SJSA1 (cell line): ENCODE data around the gene UBASH3B. TPM values are rescaled to one million over a fixed set of nuclear protein-coding genes. Genes with fewer than 3 reads are reported as not detected.

ENCODE experiments used
- DNase-seq, 2 experiments: peaks; one replicate each; pipeline ENCODE4 v3.0.0-alpha.2; 2015 to 2020; ENCODE audit warnings: low spot score in 2 of 2, low read depth in 1 of 2
- H3K27ac ChIP-seq: fragments of 250-450 bp; sonication (Bioruptor Pico); 2 replicates; pipeline ENCODE4 v1.5.1; 2020; ENCODE audit warnings: mild to moderate bottlenecking, moderate library complexity
- H3K27me3 ChIP-seq: fragments of 250-450 bp; sonication (Bioruptor Pico); replicated peaks from 2 replicates; pipeline ENCODE4 v1.5.1; 2020; ENCODE audit warnings: mild to moderate bottlenecking, moderate library complexity
- H3K36me3 ChIP-seq: fragments of 250-450 bp; sonication (Bioruptor Pico); 2 replicates; pipeline ENCODE4 v1.5.1; 2020; ENCODE audit warnings: mild to moderate bottlenecking
- H3K4me1 ChIP-seq: fragments of 250-450 bp; sonication (Bioruptor Pico); replicated peaks from 2 replicates; pipeline ENCODE4 v1.6.1; 2021; ENCODE audit warnings: mild to moderate bottlenecking
- H3K4me3 ChIP-seq: fragments of 250-450 bp; sonication (Bioruptor Pico); 2 replicates; pipeline ENCODE4 v1.5.1; 2020; ENCODE audit warnings: mild to moderate bottlenecking
- H3K9me3 ChIP-seq: fragments of 250-450 bp; sonication (Bioruptor Pico); replicated peaks from 2 replicates; pipeline ENCODE4 v1.5.1; 2020; ENCODE audit warnings: mild to moderate bottlenecking
- total RNA-seq: library from RNA; depleted of rRNA; stranded (reverse); fragments of >200 nt; shearing (Covaris generic); gene quantifications from 2 replicates; pipeline ENCODE4 v1.2.3, GENCODE V29; 2014

UBASH3B gene
- total RNA-seq, 1 experiment from 2014 or later: 4.0 TPM

- Histone ChIP-seq H3K27ac (no peak overlapping the region), H3K4me1 (no peaks in the 10 kb centered on the region), H3K9me3 (no peaks in the 10 kb centered on the region), H3K36me3 (no peaks in the 10 kb centered on the region), H3K27me3 (no peaks in the 10 kb centered on the region), H3K4me3 (no peak overlapping the region)
- DNase-seq: no peak
Observed at GRCh38 chr11:122758339-122758738, 102.8 kb downstream of the UBASH3B start.

GRCh38 chr11:122758974-122759373 is 103.5 kb downstream of the UBASH3B start:
- Histone ChIP-seq H3K27me3 (no peaks in the 10 kb centered on the region), H3K4me1 (no peaks in the 10 kb centered on the region), H3K9me3 (no peaks in the 10 kb centered on the region), H3K27ac (no peak overlapping the region), H3K36me3 (no peaks in the 10 kb centered on the region), H3K4me3 (no peak overlapping the region)
- no peak for DNase-seq

GRCh38 chr11:122763108-122763507 is 107.6 kb downstream of the UBASH3B start:
- Histone ChIP-seq H3K9me3 (no peaks in the 10 kb centered on the region), H3K36me3 (no peaks in the 10 kb centered on the region), H3K4me3 (no peak overlapping the region), H3K27ac (no peak overlapping the region), H3K4me1 (no peaks in the 10 kb centered on the region), H3K27me3 (no peaks in the 10 kb centered on the region)
- DNase-seq: no peak

GRCh38 chr11:122764371-122765090 is 109.0 kb downstream of the UBASH3B start:
- Histone ChIP-seq H3K9me3 (no peaks in the 10 kb centered on the region), H3K36me3 (no peaks in the 10 kb centered on the region), H3K27ac (no peak overlapping the region), H3K4me3 (no peak overlapping the region), H3K4me1 (no peaks in the 10 kb centered on the region), H3K27me3 (no peaks in the 10 kb centered on the region)
- DNase-seq: no peak

GRCh38 chr11:122765487-122766131 is 110.1 kb downstream of the UBASH3B start:
- Histone ChIP-seq H3K9me3 (no peaks in the 10 kb centered on the region), H3K4me1 (no peaks in the 10 kb centered on the region), H3K4me3 (no peak overlapping the region), H3K27ac (no peak overlapping the region), H3K27me3 (no peaks in the 10 kb centered on the region), H3K36me3 (no peaks in the 10 kb centered on the region)
- no peak for DNase-seq

GRCh38 chr11:122769126-122769780 is 113.7 kb downstream of the UBASH3B start:
- Histone ChIP-seq H3K36me3 (no peaks in the 10 kb centered on the region), H3K9me3 (no peaks in the 10 kb centered on the region), H3K4me1 (no peaks in the 10 kb centered on the region), H3K27me3 (no peaks in the 10 kb centered on the region), H3K27ac (no peak overlapping the region), H3K4me3 (no peak overlapping the region)
- no peak for DNase-seq

GRCh38 chr11:122772945-122773344 is 117.4 kb downstream of the UBASH3B start:
- Histone ChIP-seq H3K36me3 (no peaks in the 10 kb centered on the region), H3K9me3 (no peaks in the 10 kb centered on the region), H3K4me3 (no peak overlapping the region), H3K27me3 (no peaks in the 10 kb centered on the region), H3K27ac (no peak overlapping the region), H3K4me1 (no peaks in the 10 kb centered on the region)
- no peak for DNase-seq

- no peaks in the 10 kb centered on the region for H3K36me3 ChIP-seq
- H3K27ac ChIP-seq: no peak overlapping the region
- no peaks in the 10 kb centered on the region for H3K9me3 ChIP-seq
- no peaks in the 10 kb centered on the region for H3K4me1 ChIP-seq
- no peak for DNase-seq
- no peaks in the 10 kb centered on the region for H3K27me3 ChIP-seq
- H3K4me3 ChIP-seq: no peak overlapping the region
Observed at GRCh38 chr11:122773781-122774266, 118.3 kb downstream of the UBASH3B start.

GRCh38 chr11:122775675-122776271 is 120.3 kb downstream of the UBASH3B start:
- Histone ChIP-seq H3K4me3 (no peak overlapping the region), H3K9me3 (no peaks in the 10 kb centered on the region), H3K36me3 (no peaks in the 10 kb centered on the region), H3K27ac (no peak overlapping the region), H3K4me1 (no peaks in the 10 kb centered on the region), H3K27me3 (no peaks in the 10 kb centered on the region)
- no peak for DNase-seq

GRCh38 chr11:122776546-122776945 is 121.0 kb downstream of the UBASH3B start:
- H3K4me1 ChIP-seq: no peaks in the 10 kb centered on the region; the same call in 1 of the 2 replicates
- H3K9me3 ChIP-seq: no peaks in the 10 kb centered on the region
- H3K27ac ChIP-seq: no peak overlapping the region
- DNase-seq: no peak
- H3K36me3 ChIP-seq: no peaks in the 10 kb centered on the region
- no peak overlapping the region for H3K4me3 ChIP-seq
- no peaks in the 10 kb centered on the region for H3K27me3 ChIP-seq

GRCh38 chr11:122777343-122777742 is 121.8 kb downstream of the UBASH3B start:
- Histone ChIP-seq H3K4me3 (no peak overlapping the region), H3K9me3 (no peaks in the 10 kb centered on the region), H3K36me3 (no peaks in the 10 kb centered on the region), H3K27me3 (no peaks in the 10 kb centered on the region), H3K4me1 (no peaks in the 10 kb centered on the region; the same call in 1 of the 2 replicates), H3K27ac (no peak overlapping the region)
- DNase-seq: no peak

GRCh38 chr11:122778148-122778547 is 122.6 kb downstream of the UBASH3B start:
- Histone ChIP-seq H3K4me3 (no peak overlapping the region), H3K9me3 (no peaks in the 10 kb centered on the region), H3K27ac (no peak overlapping the region), H3K4me1 (no peaks in the 10 kb centered on the region; the same call in 1 of the 2 replicates), H3K27me3 (no peaks in the 10 kb centered on the region), H3K36me3 (no peaks in the 10 kb centered on the region)
- DNase-seq: no peak

GRCh38 chr11:122779047-122779629 is 123.6 kb downstream of the UBASH3B start:
- Histone ChIP-seq H3K36me3 (no peaks in the 10 kb centered on the region), H3K9me3 (no peaks in the 10 kb centered on the region), H3K27me3 (no peaks in the 10 kb centered on the region), H3K27ac (no peak overlapping the region), H3K4me3 (no peak overlapping the region), H3K4me1 (peaks cover 1% of the 10 kb centered on the region; the same call in 1 of the 2 replicates)
- DNase-seq: no peak
